Neural progenitor cell (in vitro differentiated cells): ENCODE measurements around the gene SUPT4H1. TPM values are rescaled to one million over a fixed set of nuclear protein-coding genes. Genes with fewer than 3 reads are reported as not detected.

Experiments used
- DNase-seq: peaks from one replicate; pipeline ENCODE4 v3.0.0-alpha.2; 2016; ENCODE audit warnings: low spot score
- H2AFZ ChIP-seq: fragments of 200-600 bp; sonication (generic); replicated peaks from 2 replicates; pipeline ENCODE4 v1.6.1; 2016; ENCODE audit warnings: antibody characterized with exemption
- H3F3A ChIP-seq: fragments of 200-600 bp; sonication (generic); 2 replicates; pipeline ENCODE4 v1.6.1; 2016; ENCODE audit warnings: antibody characterized with exemption, low read depth
- H3K27ac ChIP-seq: fragments of 200-600 bp; sonication (generic); 2 replicates; pipeline ENCODE4 v1.5.1; 2016; ENCODE audit warnings: mild to moderate bottlenecking
- H3K27me3 ChIP-seq: fragments of 200-600 bp; sonication (generic); 2 replicates; pipeline ENCODE4 v1.6.1; 2016; ENCODE audit warnings: mild to moderate bottlenecking, moderate library complexity
- H3K36me3 ChIP-seq: fragments of 200-600 bp; sonication (generic); 2 replicates; pipeline ENCODE4 v1.5.1; 2016
- H3K4me1 ChIP-seq: fragments of 200-600 bp; sonication (generic); 2 replicates; pipeline ENCODE4 v1.6.1; 2016; ENCODE audit warnings: mixed run types
- H3K4me2 ChIP-seq: fragments of 200-600 bp; sonication (generic); 2 replicates; pipeline ENCODE4 v1.6.1; 2016
- H3K4me3 ChIP-seq: fragments of 200-600 bp; sonication (generic); 2 replicates; pipeline ENCODE4 v1.5.1; 2016
- H3K79me2 ChIP-seq: fragments of 200-600 bp; sonication (generic); 2 replicates; pipeline ENCODE4 v1.6.1; 2016; ENCODE audit warnings: low read depth
- H3K9ac ChIP-seq: fragments of 200-600 bp; sonication (generic); 2 replicates; pipeline ENCODE4 v1.6.1; 2016
- H3K9me3 ChIP-seq: fragments of 200-600 bp; sonication (generic); 2 replicates; pipeline ENCODE4 v1.5.1; 2016; ENCODE audit warnings: low read depth
- H4K20me1 ChIP-seq: fragments of 200-600 bp; sonication (generic); 2 replicates; pipeline ENCODE4 v1.6.1; 2016; ENCODE audit warnings: low read depth
- H3K27ac Mint-ChIP-seq: 3 replicates; pipeline ENCODE4 v1.8.0; 2021; ENCODE audit warnings: mixed read lengths
- H3K27me3 Mint-ChIP-seq: 2 replicates; pipeline ENCODE4 v1.8.0; 2022; ENCODE audit warnings: low read depth, mild to moderate bottlenecking, inconsistent platforms, moderate library complexity, mixed read lengths; ENCODE audit not compliant: insufficient read depth
- H3K36me3 Mint-ChIP-seq: 3 replicates; pipeline ENCODE4 v1.8.0; 2021; ENCODE audit warnings: mixed read lengths
- H3K4me1 Mint-ChIP-seq: 3 replicates; pipeline ENCODE4 v1.8.0; 2021; ENCODE audit warnings: mixed read lengths
- H3K4me3 Mint-ChIP-seq: 3 replicates; pipeline ENCODE4 v1.8.0; 2021; ENCODE audit warnings: mild to moderate bottlenecking, moderate library complexity, mixed read lengths
- H3K9me3 Mint-ChIP-seq: 3 replicates; pipeline ENCODE4 v1.8.0; 2020; ENCODE audit warnings: mixed read lengths
- EZH2 ChIP-seq: fragments of 200-600 bp; sonication (generic); IDR thresholded peaks from 2 replicates; pipeline ENCODE4 v1.6.1; 2017; ENCODE audit warnings: antibody characterized with exemption, mild to moderate bottlenecking, moderate library complexity
- EZH2phosphoT487 ChIP-seq: fragments of 200-600 bp; sonication (generic); IDR thresholded peaks from 2 replicates; pipeline ENCODE4 v1.6.1; 2017; ENCODE audit warnings: antibody characterized with exemption
- total RNA-seq: library from RNA; depleted of rRNA; stranded (reverse); fragments of >200 nt; gene quantifications from 2 replicates; pipeline ENCODE4 v1.2.3, GENCODE V29; 2015; ENCODE audit warnings: low replicate concordance
- TF ChIP-seq, protein P1 (sequence below): fragments of 200-600 bp; sonication (generic); IDR thresholded peaks from 2 replicates; pipeline ENCODE4 v1.5.1; 2017; ENCODE audit warnings: antibody characterized with exemption, mild to moderate bottlenecking

SUPT4H1 gene
- total RNA-seq, 1 donor from 2014 or later, result 103 TPM

DNA sequence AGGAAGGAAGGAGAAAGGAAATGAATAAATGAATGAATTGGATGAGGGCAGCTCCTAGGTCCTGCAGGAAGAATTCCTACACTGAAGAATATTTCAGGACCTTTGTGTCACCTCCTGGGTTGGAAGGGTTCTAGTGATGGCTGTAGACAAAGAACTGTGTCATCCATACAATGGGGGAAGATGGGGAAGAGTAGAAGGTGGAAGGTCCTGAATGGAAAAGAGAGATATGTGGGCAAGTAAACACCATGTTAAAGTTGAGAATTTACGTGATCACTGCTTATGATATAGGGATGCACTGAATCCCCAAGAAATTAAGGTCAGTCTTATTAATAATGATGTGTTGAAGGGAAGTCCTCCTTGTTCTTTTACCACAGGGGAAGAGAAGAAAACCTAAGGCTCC, 4.2 kb upstream of the SUPT4H1 start:
- no peaks in the 10 kb centered on the region for H3K9me3 Mint-ChIP-seq
- no peak overlapping the region for H3K4me3 ChIP-seq
- no peaks in the 10 kb centered on the region for H3K9me3 ChIP-seq
- H3K9ac ChIP-seq, result no peak overlapping the region
- H3K4me1 Mint-ChIP-seq, result peaks cover 17% of the 10 kb centered on the region
- no peaks in the 10 kb centered on the region for H3K36me3 Mint-ChIP-seq
- H2AFZ ChIP-seq, result no peak overlapping the region
- peaks cover 2% of the 10 kb centered on the region for H3K27me3 Mint-ChIP-seq
- TF ChIP-seq EZH2, result no peak
- TF ChIP-seq, protein P1, sequence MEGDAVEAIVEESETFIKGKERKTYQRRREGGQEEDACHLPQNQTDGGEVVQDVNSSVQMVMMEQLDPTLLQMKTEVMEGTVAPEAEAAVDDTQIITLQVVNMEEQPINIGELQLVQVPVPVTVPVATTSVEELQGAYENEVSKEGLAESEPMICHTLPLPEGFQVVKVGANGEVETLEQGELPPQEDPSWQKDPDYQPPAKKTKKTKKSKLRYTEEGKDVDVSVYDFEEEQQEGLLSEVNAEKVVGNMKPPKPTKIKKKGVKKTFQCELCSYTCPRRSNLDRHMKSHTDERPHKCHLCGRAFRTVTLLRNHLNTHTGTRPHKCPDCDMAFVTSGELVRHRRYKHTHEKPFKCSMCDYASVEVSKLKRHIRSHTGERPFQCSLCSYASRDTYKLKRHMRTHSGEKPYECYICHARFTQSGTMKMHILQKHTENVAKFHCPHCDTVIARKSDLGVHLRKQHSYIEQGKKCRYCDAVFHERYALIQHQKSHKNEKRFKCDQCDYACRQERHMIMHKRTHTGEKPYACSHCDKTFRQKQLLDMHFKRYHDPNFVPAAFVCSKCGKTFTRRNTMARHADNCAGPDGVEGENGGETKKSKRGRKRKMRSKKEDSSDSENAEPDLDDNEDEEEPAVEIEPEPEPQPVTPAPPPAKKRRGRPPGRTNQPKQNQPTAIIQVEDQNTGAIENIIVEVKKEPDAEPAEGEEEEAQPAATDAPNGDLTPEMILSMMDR, result no peak
- TF ChIP-seq EZH2phosphoT487, result no peak
- peaks cover 16% of the 10 kb centered on the region for H3F3A ChIP-seq
- H3K4me1 ChIP-seq, result peaks cover 14% of the 10 kb centered on the region
- H3K27me3 ChIP-seq, result no peaks in the 10 kb centered on the region
- H4K20me1 ChIP-seq, result no peaks in the 10 kb centered on the region
- no peak for DNase-seq
- H3K36me3 ChIP-seq, result no peaks in the 10 kb centered on the region
- H3K27ac Mint-ChIP-seq, result no peak overlapping the region
- no peak overlapping the region for H3K4me3 Mint-ChIP-seq
- peaks cover 7% of the 10 kb centered on the region for H3K79me2 ChIP-seq
- no peak overlapping the region for H3K27ac ChIP-seq
- H3K4me2 ChIP-seq, result no peak overlapping the region

GRCh38 chr17:58354541-58355216, 2.7 kb upstream of the SUPT4H1 start:
- no peaks in the 10 kb centered on the region for H3K9me3 ChIP-seq
- no peak overlapping the region for H3K9ac ChIP-seq
- no peak overlapping the region for H2AFZ ChIP-seq
- H4K20me1 ChIP-seq, result no peaks in the 10 kb centered on the region
- no peak overlapping the region for H3K4me2 ChIP-seq
- no peaks in the 10 kb centered on the region for H3K27me3 ChIP-seq
- no peak overlapping the region for H3K4me3 ChIP-seq
- TF ChIP-seq, protein P1, result no peak
- no peak for TF ChIP-seq EZH2
- no peak for TF ChIP-seq EZH2phosphoT487
- H3K36me3 ChIP-seq, result peaks cover 1% of the 10 kb centered on the region
- H3F3A ChIP-seq, result peaks cover 16% of the 10 kb centered on the region
- H3K27ac ChIP-seq, result no peak overlapping the region
- Mint-ChIP-seq H3K27ac (peak overlapping the region; percentile 87), H3K36me3 (peaks cover 3% of the 10 kb centered on the region), H3K9me3 (no peaks in the 10 kb centered on the region), H3K4me3 (no peak overlapping the region), H3K27me3 (peaks cover 2% of the 10 kb centered on the region), H3K4me1 (peaks cover 17% of the 10 kb centered on the region)
- H3K79me2 ChIP-seq, result peaks cover 16% of the 10 kb centered on the region
- DNase-seq, result no peak
- peaks cover 18% of the 10 kb centered on the region for H3K4me1 ChIP-seq

- no peak for DNase-seq
- no peaks in the 10 kb centered on the region for H3K9me3 ChIP-seq
- no peaks in the 10 kb centered on the region for H4K20me1 ChIP-seq
- peaks cover 16% of the 10 kb centered on the region for H3F3A ChIP-seq
- Mint-ChIP-seq H3K27me3 (peaks cover 2% of the 10 kb centered on the region), H3K36me3 (peaks cover 10% of the 10 kb centered on the region), H3K4me3 (peak overlapping the region; percentile 100), H3K9me3 (no peaks in the 10 kb centered on the region), H3K4me1 (peaks cover 15% of the 10 kb centered on the region), H3K27ac (no peak overlapping the region)
- H3K79me2 ChIP-seq, result peaks cover 16% of the 10 kb centered on the region
- H3K4me3 ChIP-seq, result peak overlapping the region; percentile 92
- no peaks in the 10 kb centered on the region for H3K27me3 ChIP-seq
- H3K27ac ChIP-seq, result no peak overlapping the region
- H3K36me3 ChIP-seq, result peaks cover 14% of the 10 kb centered on the region
- H2AFZ ChIP-seq, result no peak overlapping the region
- TF ChIP-seq EZH2 (no peak), EZH2phosphoT487 (no peak)
- TF ChIP-seq, protein P1, result no peak
- no peak overlapping the region for H3K9ac ChIP-seq
- peak overlapping the region; percentile 93 for H3K4me2 ChIP-seq
- peaks cover 18% of the 10 kb centered on the region for H3K4me1 ChIP-seq
Observed at GRCh38 chr17:58353389-58353825, 1.4 kb upstream of the SUPT4H1 start.
